HG03558 (cell line): ENCODE measurements around the gene CSMD2.

Source experiments
- ATAC-seq: cut with Tn5 transposase; IDR thresholded peaks from one replicate; pipeline ENCODE4 v1.9.1; 2021; ENCODE audit warnings: moderate number of reproducible peaks; ENCODE audit not compliant: unreplicated experiment; ENCODE audit errors: extremely low read depth

The CSMD2 gene

DNA sequence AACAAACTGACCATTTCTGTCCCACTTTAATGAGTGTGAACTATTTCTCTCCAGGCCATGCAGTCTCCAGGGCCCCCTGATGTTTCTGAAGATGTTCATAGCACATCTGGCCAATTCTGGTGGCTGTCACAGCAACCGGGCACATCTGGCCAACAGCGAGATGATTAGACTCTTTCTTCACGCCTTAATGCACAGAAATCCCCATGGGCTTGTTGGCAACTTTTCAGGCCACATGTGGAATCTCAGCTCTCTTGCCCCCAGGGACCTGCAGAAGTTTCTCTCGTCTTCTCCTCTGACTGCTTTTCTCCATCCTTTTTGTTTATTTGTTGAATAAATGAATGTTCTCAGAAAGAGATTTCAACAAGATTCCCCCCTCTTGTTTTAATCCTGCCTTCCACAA is 372.4 kb downstream of the CSMD2 start:
- no peak for ATAC-seq

DNA sequence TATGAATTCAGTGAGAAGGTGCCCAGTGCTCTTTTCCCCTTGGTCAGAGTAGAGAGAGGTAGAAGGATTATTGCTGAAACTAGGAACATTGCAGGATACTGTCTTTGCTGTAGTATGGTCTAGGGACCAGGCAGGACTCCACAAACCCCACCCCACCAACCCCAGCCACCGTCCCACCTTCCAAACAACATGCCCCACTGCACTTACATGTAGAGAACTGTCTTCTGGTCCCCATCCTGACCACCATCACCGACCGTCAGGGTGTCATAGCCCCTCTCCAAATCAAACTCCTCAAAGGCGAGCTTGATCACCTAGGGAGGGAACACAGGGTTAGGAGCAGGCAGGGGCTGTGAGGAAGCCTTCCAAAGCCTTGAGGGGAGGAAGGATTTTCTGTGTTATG is 372.8 kb downstream of the CSMD2 start:
- ATAC-seq: no peak

GRCh38 chr1:33791251-33791650 is 373.8 kb downstream of the CSMD2 start:
- no peak for ATAC-seq

DNA sequence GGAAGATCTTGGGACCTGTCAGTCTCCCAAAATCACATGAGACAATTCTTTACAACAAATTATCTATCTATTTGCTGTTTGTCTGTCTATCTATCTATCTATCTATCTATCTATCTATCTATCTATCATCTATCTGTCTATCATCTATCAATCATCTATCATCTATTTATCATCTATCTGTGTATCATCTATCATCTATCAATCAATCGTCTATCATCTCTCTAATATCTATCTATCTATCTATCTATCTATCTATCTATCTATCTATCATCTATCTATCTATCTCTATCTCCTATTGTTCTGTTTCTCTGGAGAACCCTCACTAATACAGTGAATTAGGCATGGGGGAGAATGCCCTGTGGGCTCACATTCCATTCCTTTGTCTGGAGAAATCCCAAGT is 374.5 kb downstream of the CSMD2 start:
- ATAC-seq: no peak

DNA sequence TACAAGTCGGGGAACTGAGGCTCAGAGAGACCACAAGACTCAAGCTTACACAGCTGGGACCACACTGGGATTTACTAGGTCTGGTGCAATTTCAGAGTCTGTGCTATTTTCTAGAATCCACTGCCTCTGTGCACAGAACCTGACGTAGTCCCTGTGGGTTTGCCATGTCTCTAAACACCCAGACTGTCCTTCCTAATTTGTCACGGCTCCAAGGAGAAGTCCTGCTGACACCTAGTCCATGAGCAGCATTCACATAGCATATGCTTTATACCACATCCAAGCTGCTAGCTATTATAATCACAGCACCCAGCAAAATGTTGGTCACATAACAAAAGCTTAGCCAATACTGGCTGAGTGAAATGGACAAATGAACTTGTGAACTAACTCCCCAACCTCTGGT is 380.2 kb downstream of the CSMD2 start:
- no peak for ATAC-seq

DNA sequence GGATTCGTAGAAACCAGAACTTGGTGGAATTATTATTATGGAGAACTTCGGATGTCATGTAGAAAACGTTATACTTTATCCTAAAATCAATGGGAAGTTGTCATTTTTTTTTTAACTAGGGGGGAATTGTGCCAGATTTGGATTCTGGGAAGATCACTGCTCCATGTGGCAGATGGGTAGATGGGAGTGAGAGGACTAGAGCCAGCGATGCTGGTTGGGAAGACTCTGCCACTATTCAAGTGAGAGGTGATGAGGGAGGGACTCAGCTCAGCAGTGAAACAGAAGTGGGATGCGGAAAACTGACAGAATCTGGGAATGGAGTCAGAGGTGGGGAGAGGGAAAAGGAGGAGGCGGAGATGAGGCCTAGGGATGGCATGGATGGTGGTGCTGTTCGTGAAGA is 382.3 kb downstream of the CSMD2 start:
- no peak for ATAC-seq

DNA sequence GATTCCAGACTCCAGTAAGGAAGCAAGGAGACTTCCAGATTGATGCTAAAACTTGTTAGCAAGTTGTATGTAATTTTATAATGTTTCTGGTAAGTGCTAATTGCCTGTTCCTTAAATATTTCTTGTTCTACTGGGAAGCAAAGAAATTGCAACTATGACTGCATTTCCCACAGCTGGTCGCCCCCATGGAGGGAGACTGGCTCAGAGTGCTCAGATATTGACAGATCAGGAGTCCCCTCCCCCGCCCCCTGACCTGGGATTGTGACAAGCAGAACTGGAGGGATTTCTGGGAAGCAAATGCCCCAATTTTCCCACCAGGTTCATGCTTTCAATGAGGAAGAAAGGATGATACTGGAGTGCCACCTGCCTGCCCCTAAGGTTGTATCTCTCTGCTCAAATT is 383.4 kb downstream of the CSMD2 start:
- no peak for ATAC-seq

- ATAC-seq: no peak
Measured at GRCh38 chr1:33777337-33777736, 387.7 kb downstream of the CSMD2 start.

DNA sequence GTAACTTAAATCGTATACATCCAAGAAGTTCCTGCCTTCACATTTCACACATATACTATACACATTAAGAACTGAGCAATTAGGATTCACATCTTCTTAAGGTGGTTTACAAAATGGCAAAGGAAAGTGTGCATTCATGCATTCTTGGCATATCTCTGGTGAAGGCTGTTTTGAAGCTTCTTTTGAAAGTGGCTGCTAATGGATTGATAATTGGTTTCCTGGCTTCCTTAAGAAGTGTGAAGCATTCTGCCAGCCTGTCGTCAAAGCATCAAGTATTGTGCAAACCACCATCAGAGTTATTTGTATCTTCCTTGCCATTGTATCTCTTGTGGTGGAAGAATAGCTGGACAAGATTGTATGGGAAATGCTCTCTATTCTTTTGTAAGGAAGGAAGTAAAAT is 396.2 kb downstream of the CSMD2 start:
- no peak for ATAC-seq

DNA sequence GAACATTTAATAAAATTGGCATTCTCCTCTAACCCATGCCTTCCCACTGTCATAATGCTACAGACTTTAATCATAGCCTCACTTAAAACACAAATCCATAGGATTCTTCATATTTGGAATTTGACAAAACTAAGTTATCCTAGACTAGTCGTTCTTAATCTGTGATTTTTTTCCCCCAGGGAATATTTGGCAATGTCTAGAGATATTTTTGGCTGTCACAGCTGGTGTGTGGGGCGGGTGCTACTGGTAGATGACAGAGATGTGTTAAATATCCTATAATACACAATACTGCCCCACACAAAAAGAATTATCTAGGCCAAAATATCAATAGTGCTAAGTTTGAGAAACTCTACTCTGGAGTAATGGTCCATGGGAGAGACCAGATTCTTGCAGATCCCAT is 396.9 kb downstream of the CSMD2 start:
- ATAC-seq: no peak

DNA sequence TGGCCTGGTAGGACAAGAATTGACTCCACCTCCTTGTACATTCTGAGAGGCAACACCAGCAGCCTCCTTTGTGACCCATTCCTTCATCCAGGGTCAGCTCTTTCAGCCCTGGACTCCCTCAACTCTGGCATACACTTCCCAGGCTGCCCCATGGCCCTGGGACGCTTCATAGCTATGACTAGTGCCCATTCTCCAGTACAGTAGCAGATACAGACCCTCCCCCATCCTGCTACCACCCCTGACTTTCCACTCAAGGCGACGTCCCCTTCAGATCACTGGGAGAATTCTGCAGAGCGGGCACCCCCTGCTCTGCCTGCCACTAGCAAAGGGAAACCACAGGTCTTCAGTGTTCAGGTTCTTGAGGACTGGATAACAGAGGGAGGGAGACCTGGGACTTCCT is 400.9 kb downstream of the CSMD2 start:
- ATAC-seq: no peak

DNA sequence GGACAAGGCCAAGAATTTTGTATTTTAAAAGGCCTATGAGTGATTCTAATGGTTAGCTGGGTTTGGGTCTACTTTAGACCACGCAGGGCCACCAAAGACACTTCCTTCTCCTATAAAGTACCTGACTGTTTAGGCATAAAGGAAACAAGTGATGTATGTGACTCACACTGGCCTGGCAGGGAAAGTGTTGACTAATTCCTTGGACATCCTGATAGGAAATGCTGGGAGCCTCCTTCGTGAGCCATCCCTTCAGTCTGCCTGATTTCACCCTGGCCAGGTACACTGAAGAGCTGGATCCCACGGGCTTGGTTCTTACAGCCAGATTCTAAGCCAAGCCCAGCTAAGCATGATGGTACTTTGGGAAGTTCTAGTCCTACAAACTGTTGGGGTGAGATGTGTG is 401.6 kb downstream of the CSMD2 start:
- ATAC-seq: no peak

- ATAC-seq: no peak
Measured at GRCh38 chr1:33762962-33763361, 402.1 kb downstream of the CSMD2 start.

- no peak for ATAC-seq
Measured at GRCh38 chr1:33762109-33762830, 402.8 kb downstream of the CSMD2 start.

DNA sequence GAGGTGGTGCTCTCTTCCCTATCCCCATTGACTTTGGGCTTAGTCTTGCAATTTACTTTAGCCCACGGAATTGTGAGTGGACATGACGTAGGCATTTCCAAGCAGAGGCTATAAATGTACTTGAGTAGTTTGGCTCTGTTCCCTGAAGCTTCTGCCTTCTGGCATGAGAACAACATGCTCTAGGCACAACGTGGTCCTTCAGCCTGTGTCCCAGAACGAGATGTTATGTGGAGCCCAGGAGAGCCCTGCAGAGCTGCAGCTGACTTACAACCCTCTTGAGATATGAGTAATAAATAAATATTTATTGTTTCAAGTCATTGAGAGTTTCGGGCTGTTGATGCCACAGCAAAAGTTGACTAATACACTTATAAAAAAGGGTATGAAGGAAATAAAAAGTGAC is 406.3 kb downstream of the CSMD2 start:
- ATAC-seq: no peak

DNA sequence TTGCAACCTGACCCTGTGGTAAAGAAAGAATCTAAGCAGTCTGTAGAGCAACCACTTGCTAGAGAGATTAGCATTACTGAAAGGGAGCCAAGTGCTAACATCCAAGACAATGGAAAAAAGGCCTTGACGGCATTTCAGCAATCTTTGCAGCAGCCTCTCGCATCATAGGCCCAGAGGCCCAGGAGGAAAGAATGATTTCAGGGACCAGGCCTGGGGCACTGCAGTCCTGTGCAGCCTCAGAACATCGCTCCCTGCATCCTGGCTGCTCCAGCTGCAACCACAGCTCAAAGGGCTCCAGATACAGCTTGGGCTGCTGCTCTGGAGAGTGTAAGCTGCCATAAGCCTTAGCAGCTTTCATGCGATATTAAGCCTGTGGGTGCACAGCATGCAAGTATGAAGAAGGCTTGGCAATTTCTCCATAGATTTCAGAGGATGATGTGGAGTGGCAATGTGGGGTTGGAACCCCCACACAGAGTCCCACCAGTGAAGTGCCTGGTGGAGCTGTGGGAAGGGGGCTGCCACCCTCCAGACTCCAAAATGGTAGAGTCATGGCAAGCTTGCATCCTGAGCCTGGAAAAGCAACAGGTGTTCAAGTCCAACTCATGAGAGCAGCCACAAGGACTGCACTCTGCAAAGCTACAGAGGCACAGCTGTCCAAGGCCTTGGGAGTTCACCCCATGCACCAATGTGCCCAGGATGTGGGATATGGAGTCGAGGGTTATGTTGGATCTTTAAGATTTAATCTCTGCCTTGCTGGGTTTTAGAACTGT is 411.8 kb downstream of the CSMD2 start:
- no peak for ATAC-seq

- ATAC-seq: no peak
Measured at GRCh38 chr1:33745942-33746341, 419.1 kb downstream of the CSMD2 start.

DNA sequence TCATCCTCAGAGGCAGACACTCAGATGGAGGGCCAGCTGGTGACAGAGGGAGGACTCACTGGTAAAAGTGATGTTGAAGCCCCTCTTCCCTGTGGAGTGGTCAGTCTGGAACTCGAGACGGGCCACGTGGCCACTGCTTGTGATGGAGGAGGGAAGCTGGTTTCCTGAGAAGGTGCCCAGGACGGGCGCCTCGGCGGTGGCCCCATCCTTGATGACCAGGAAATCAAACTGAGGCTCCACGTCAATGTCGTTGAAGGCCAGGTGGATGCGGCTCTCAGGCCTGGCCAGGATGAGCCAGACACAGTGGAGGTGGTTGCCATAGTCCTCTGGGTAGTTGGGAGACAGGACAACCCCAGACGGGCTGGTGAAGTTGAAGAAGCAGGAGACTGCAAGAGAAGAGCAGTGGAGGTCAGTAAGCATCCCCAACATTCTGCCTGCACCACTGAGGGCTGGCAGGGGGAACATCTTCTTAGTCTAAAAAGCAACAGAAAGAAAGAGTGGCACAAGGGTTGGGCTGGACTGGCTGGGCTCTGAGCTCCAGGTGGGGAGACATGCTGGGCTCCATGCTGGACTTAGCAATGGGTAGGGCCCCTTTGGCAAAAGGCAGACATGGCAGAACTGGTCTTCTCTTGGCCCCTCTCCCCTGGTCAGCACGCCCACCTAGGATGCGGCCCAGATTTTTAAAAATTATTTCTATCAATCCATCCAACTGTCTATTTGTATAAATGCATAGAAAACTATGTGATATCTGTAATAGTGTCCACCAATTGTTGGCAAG is 421.6 kb downstream of the CSMD2 start:
- no peak for ATAC-seq

DNA sequence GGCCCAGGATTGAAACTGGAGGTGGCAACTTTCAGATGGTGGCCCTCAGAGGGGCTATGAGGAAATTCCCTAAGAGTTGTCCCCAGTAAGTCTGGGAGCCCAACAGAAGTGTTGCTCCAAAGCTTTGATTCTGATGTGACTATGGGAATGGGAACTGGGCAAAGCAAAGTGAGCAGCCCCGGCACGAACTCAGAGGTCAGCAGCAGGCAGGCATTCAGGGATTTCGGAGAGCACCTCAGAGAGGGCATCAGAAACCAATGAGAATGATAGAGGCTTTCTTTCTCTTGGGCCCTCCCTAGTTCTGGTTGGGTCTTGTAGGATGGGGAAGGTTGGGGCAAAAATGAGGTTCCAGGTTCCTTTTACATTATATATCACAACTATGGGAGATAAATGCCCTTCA is 422.4 kb downstream of the CSMD2 start:
- ATAC-seq: no peak

DNA sequence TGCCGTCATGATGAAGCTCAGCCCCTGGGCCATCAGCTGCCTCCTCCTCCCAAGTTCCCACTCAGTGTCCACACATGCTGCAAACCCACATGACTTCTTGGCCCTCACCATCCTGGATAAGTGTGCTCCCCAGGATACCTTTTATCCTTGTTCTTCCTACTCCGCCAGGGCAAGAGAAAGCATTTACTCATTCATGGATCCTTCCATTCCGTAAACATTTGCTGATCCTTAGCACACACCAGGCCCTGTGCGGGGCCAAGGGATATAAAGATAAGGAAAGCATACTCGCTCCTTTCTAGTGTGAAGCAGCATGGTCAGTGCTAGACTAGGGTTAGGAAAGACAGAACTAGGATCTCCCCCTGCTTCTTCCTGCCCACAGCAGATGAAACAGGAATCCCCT is 423.3 kb downstream of the CSMD2 start:
- ATAC-seq: no peak

GRCh38 chr1:33740040-33740744 is 424.8 kb downstream of the CSMD2 start:
- ATAC-seq: no peak
